Ascending aorta (tissue), 2 donors: ENCODE data around the gene PLEKHM2. TPM values are rescaled to one million over a fixed set of nuclear protein-coding genes. Genes with fewer than 3 reads are reported as not detected.

Source experiments
- DNase-seq, 2 donors: peaks; one replicate each; pipeline ENCODE4 v3.0.0-alpha.2; 2019; ENCODE audit warnings: low spot score in 2 of 2
- H3K27ac ChIP-seq, 2 donors: fragments of 200-600 bp; sonication (generic); one replicate each; pipeline ENCODE4 v1.5.1; 2016 to 2017; ENCODE audit warnings: mild to moderate bottlenecking in 1 of 2
- H3K27me3 ChIP-seq: fragments of 200-600 bp; sonication (generic); one replicate; pipeline ENCODE4 v1.5.1; 2017
- H3K36me3 ChIP-seq, 2 donors: fragments of 200-600 bp; sonication (generic); one replicate each; pipeline ENCODE4 v1.5.1; 2016
- H3K4me1 ChIP-seq, 2 donors: fragments of 200-600 bp; sonication (generic); one replicate each; pipeline ENCODE4 v1.5.1; 2016 to 2017; ENCODE audit warnings: mild to moderate bottlenecking in 1 of 2
- H3K4me3 ChIP-seq, 2 donors: fragments of 200-600 bp; sonication (generic); one replicate each; pipeline ENCODE4 v1.5.1; 2016 to 2017; ENCODE audit warnings: mild to moderate bottlenecking in 1 of 2
- H3K9me3 ChIP-seq, 2 donors: fragments of 200-600 bp; sonication (generic); one replicate each; pipeline ENCODE4 v1.5.1; 2016
- CTCF ChIP-seq, 3 experiments: fragments of 200-600 bp in 2 of 3; fragments of 450-650 bp in 1 of 3; sonication (generic) in 2 of 3; IDR thresholded peaks; one replicate each; pipeline ENCODE4 v1.5.1; 2016 to 2019; ENCODE audit warnings: antibody characterized with exemption in 3 of 3, mild to moderate bottlenecking in 1 of 3, moderate library complexity in 1 of 3
- intact Hi-C: fragments of 100-400 bp; cut with DNase I; formaldehyde crosslinking; loops from one replicate; pipeline ENCODE4 v1.15.1; 2023
- total RNA-seq: library from RNA; depleted of rRNA; stranded (reverse); fragments of >200 nt; gene quantifications from one replicate; pipeline ENCODE4 v1.1.0, GENCODE V29; 2016

PLEKHM2 gene
- total RNA-seq, 1 donor from 2014 or later: 129 TPM

- Histone ChIP-seq H3K4me1 (peaks cover 0 to 3% of the 10 kb centered on the region in 2 donors), H3K36me3 (no peaks in the 10 kb centered on the region), H3K27me3 (no peaks in the 10 kb centered on the region), H3K9me3 (no peaks in the 10 kb centered on the region), H3K27ac (no peak overlapping the region), H3K4me3 (no peak overlapping the region)
- DNase-seq: peak in 1 of 2 donors; percentile 25
- no peak for TF ChIP-seq CTCF (IDR thresholded peaks at IDR 0.05)
- intact Hi-C loops: no loop called here
Measured at GRCh38 chr1:15676688-15677661, 7.1 kb upstream of the PLEKHM2 start.

- no peak for TF ChIP-seq CTCF (IDR thresholded peaks at IDR 0.05)
- H3K27me3 ChIP-seq: no peaks in the 10 kb centered on the region
- peak in 1 of 2 donors; percentile 38 for DNase-seq
- H3K4me1 ChIP-seq: peaks cover 0 to 7% of the 10 kb centered on the region in 2 donors
- H3K4me3 ChIP-seq: no peak overlapping the region
- H3K36me3 ChIP-seq: no peaks in the 10 kb centered on the region
- no peaks in the 10 kb centered on the region for H3K9me3 ChIP-seq
- no peak overlapping the region for H3K27ac ChIP-seq
- intact Hi-C loops: no loop called here
Measured at GRCh38 chr1:15678578-15678977, 5.5 kb upstream of the PLEKHM2 start.

DNA sequence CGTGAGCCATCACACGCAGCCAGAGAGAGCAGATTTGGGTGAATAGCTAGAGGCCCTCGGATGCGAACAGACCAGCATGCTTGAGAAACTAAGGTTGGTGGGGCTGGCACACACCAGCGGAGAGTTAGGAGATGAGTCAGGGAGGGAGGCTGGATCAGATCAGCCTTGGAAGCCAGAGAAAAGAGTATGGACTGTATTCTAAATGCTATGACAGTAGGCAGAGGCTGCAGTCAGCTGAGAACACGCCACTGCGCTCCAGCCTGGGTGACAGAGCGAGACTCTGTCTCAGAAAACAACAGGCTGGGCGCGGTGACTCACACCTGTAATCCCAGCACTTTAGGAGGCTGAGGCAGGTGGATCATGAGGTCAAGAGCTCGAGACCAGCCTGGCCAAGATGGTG, 4.0 kb upstream of the PLEKHM2 start:
- Histone ChIP-seq H3K27ac (peak overlapping the region; percentile 44 to 58), H3K36me3 (no peaks in the 10 kb centered on the region), H3K9me3 (no peaks in the 10 kb centered on the region), H3K27me3 (no peaks in the 10 kb centered on the region), H3K4me1 (peaks cover 0 to 9% of the 10 kb centered on the region in 2 donors), H3K4me3 (no peak overlapping the region)
- DNase-seq: peak in 1 of 2 donors; percentile 59
- intact Hi-C loops: loop anchor here (5.0 kb wide), 2 partner anchors 57 to 63 kb away; partner anchors contain the start of genes DDI2 and SLC25A34
- no peak for TF ChIP-seq CTCF (IDR thresholded peaks at IDR 0.05)

DNA sequence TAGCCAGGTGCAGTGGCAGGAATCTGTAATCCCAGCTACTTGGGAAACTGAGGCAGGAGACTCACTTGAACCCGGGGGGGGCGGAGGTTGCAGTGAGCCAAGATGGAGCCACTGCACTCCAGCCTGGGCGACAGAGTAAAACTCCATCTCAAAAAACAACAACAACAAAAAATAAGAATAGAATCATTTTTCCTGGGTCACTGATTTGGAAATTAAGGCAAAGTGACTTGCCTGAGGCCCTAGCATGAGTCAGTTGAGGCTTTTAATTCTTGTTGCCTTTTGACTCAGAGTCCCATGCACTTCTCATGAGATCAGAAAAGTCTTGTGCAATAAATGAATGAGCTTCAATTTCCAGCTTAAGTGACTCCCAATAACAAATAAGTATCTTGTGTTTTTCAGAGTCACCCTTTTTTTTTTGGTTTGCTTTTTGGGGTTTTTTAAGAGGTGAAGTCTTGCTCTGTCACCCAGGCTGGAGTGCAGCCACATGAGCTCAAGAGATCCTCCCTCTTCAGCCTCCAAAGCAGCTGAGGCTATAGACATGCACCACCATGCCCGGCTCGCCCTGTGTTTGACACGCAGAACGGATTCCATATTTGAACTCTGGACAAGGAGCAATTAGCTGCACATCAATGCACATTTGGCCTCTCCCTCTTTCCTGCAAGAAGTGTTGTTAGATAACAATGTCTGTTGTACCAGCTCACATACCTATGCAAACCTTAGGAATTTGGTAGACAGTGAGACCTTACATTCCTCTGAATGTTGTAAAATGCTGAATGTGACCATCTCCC, 3.4 kb upstream of the PLEKHM2 start:
- Histone ChIP-seq H3K27me3 (no peaks in the 10 kb centered on the region), H3K9me3 (no peaks in the 10 kb centered on the region), H3K36me3 (no peaks in the 10 kb centered on the region), H3K4me3 (no peak overlapping the region), H3K4me1 (peaks cover 0 to 9% of the 10 kb centered on the region in 2 donors), H3K27ac (peak overlapping the region; percentile 44 to 58)
- TF ChIP-seq CTCF (IDR thresholded peaks at IDR 0.05): no peak
- intact Hi-C loops: loop anchor here (5.0 kb wide), 2 partner anchors 57 to 63 kb away; partner anchors contain the start of genes DDI2 and SLC25A34
- DNase-seq: peak in 1 of 2 donors; percentile 64
